Sigmoid colon (tissue), 7 donors: ENCODE data around the gene STAP2. TPM values are rescaled to one million over a fixed set of nuclear protein-coding genes. Genes with fewer than 3 reads are reported as not detected.

Experiments used
- DNase-seq: peaks from one replicate; pipeline ENCODE4 v3.0.0-alpha.2; 2019
- H3K27ac ChIP-seq, 4 donors: fragments of 200-600 bp; sonication (generic); one replicate each; pipeline ENCODE4 v1.5.1; 2016 to 2019; ENCODE audit warnings: mild to moderate bottlenecking in 1 of 4
- H3K27me3 ChIP-seq, 3 donors: fragments of 200-600 bp; sonication (generic); one replicate each; pipeline ENCODE4 v1.5.1; 2019; ENCODE audit warnings: mild to moderate bottlenecking in 1 of 3
- H3K36me3 ChIP-seq, 4 donors: fragments of 200-600 bp; sonication (generic); one replicate each; pipeline ENCODE4 v1.5.1; 2016 to 2019
- H3K4me1 ChIP-seq, 4 donors: fragments of 200-600 bp; sonication (generic); one replicate each; pipeline ENCODE4 v1.5.1; 2017 to 2019
- H3K4me3 ChIP-seq, 4 donors: fragments of 200-600 bp; sonication (generic); one replicate each; pipeline ENCODE4 v1.5.1; 2017 to 2019; ENCODE audit warnings: mild to moderate bottlenecking in 2 of 4, moderate library complexity in 1 of 4
- H3K9me3 ChIP-seq, 4 donors: fragments of 200-600 bp in 3 of 4; sonication (generic) in 3 of 4; one replicate each; pipeline versions ENCODE4 v1.5.1 to v1.6.1; 2013 to 2019
- CTCF ChIP-seq, 4 experiments: fragments of 450-650 bp in 3 of 4; fragments of 200-600 bp in 1 of 4; IDR thresholded peaks; one replicate each; pipeline ENCODE4 v1.5.1; 2016 to 2019; ENCODE audit warnings: antibody characterized with exemption in 4 of 4, mild to moderate bottlenecking in 3 of 4, moderate library complexity in 2 of 4
- EP300 ChIP-seq, 4 donors: sonication (generic); formaldehyde crosslinking; IDR thresholded peaks; one replicate each; pipeline ENCODE4 v1.6.1; 2017; ENCODE audit warnings: antibody characterized with exemption in 4 of 4
- POLR2A ChIP-seq, 2 donors: fragments of 450-650 bp; IDR thresholded peaks; one replicate each; pipeline ENCODE4 v1.6.1; 2016; ENCODE audit warnings: antibody characterized with exemption in 2 of 2, mild to moderate bottlenecking in 2 of 2, moderate library complexity in 2 of 2
- POLR2AphosphoS5 ChIP-seq, 4 donors: sonication (generic); formaldehyde crosslinking; IDR thresholded peaks; one replicate each; pipeline ENCODE4 v1.6.1; 2017; ENCODE audit warnings: antibody characterized with exemption in 4 of 4
- WGBS, 2 donors: extraction: QIAGEN DNeasy Blood & Tissue Kit; methylation state at CpG; one replicate each; pipeline ENCODE4 v1.1.7; 2013; 5-methylcytosine and 5-hydroxymethylcytosine counted together
- intact Hi-C: fragments of 100-400 bp; cut with DNase I; formaldehyde crosslinking; loops from one replicate; pipeline ENCODE4 v1.15.1; 2023
- polyA plus RNA-seq, 3 donors: library from polyadenylated mRNA; stranded (reverse); fragments of 200-250 nt; gene quantifications; one replicate each; pipeline ENCODE4 v1.2.3, GENCODE V29; 2013
- total RNA-seq, 4 donors: library from RNA; depleted of rRNA; stranded (reverse); fragments of >200 nt; gene quantifications; one replicate each; pipeline ENCODE4 v1.1.0, GENCODE V29; 2016
- donor health status: healthy with polysubstance abuse.
- donor health status: Bipolar disorder and iron deficiency.
- donor health status: healthy.

The STAP2 gene
- total and polyA plus RNA-seq, 7 donors = 0.99 to 313 (median 5.5) TPM

DNA sequence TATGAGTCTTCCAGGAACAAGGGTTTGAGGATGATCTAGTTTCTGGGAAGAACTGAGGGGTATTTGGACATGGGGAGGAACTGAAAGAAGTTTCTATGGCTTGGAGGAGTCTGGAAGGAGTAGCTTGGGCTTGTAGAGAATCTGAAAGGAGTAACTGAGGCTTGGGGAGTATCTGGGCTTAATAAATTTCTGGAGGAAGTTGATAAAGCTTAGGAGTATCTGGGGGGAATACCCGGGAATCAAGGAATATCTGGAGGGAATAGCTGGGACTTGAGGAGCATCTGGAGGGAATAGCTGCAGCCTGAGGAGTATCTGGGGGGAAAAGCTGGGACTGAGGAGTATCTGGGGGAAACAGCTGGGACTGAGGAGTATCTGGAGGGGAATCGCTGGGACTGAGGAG, 18.2 kb downstream of the STAP2 start:
- H3K9me3 ChIP-seq = no peaks in the 10 kb centered on the region
- H3K27me3 ChIP-seq = peaks cover 0 to 3% (median 0%) of the 10 kb centered on the region in 3 donors
- WGBS, 2 donors = 94% methylated on average over 2 of the region's 2 CpGs
- DNase-seq = no peak
- no peak overlapping the region for H3K4me3 ChIP-seq
- no peaks in the 10 kb centered on the region for H3K36me3 ChIP-seq
- no peaks in the 10 kb centered on the region for H3K4me1 ChIP-seq
- no peak overlapping the region for H3K27ac ChIP-seq
- no peak for TF ChIP-seq POLR2AphosphoS5 (IDR thresholded peaks at IDR 0.05)
- no peak for TF ChIP-seq POLR2A (IDR thresholded peaks at IDR 0.05)
- no peak for TF ChIP-seq CTCF (IDR thresholded peaks at IDR 0.05)
- TF ChIP-seq EP300 (IDR thresholded peaks at IDR 0.05) = no peak
- intact Hi-C loops = no loop called here

GRCh38 chr19:4319067-4319718, 19.4 kb downstream of the STAP2 start:
- H3K4me3 ChIP-seq = no peak overlapping the region
- DNase-seq = no peak
- no peaks in the 10 kb centered on the region for H3K9me3 ChIP-seq
- no peaks in the 10 kb centered on the region for H3K36me3 ChIP-seq
- H3K4me1 ChIP-seq = no peaks in the 10 kb centered on the region
- WGBS, 2 donors = 96 to 99% methylated on average over 2 of the region's 2 CpGs
- H3K27ac ChIP-seq = no peak overlapping the region
- intact Hi-C loops = no loop called here
- peaks cover 0 to 3% (median 0%) of the 10 kb centered on the region in 3 donors for H3K27me3 ChIP-seq
- TF ChIP-seq CTCF (IDR thresholded peaks at IDR 0.05) (no peak), POLR2AphosphoS5 (IDR thresholded peaks at IDR 0.05) (no peak), EP300 (IDR thresholded peaks at IDR 0.05) (no peak), POLR2A (IDR thresholded peaks at IDR 0.05) (no peak)

DNA sequence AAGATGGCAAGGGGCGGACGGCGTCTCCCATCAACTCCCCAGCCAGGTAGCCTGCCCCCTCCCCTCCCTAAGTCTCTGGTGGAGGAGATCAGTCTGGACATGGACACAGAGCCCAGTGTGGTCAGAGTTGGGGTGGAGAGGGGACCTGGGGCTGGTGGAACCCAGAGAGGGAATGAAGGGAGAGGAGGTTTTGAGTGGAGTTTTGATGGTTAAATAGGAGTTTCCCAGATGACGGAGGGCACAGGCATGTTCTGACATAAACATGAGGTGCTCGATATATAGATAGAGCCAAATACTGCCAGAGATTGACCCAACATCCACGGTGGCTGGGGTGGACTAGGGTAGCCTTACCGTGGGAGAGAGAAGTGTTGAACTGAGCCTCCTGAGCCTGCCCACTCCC, 20.2 kb downstream of the STAP2 start:
- Histone ChIP-seq H3K4me1 (no peaks in the 10 kb centered on the region), H3K27ac (no peak overlapping the region), H3K4me3 (no peak overlapping the region), H3K9me3 (no peaks in the 10 kb centered on the region), H3K36me3 (no peaks in the 10 kb centered on the region), H3K27me3 (peaks cover 0 to 3% (median 0%) of the 10 kb centered on the region in 3 donors)
- intact Hi-C loops = no loop called here
- no peak for DNase-seq
- 95 to 96% methylated on average over 7 of the region's 7 CpGs for WGBS, 2 donors
- TF ChIP-seq CTCF (IDR thresholded peaks at IDR 0.05) (no peak), POLR2A (IDR thresholded peaks at IDR 0.05) (no peak)

DNA sequence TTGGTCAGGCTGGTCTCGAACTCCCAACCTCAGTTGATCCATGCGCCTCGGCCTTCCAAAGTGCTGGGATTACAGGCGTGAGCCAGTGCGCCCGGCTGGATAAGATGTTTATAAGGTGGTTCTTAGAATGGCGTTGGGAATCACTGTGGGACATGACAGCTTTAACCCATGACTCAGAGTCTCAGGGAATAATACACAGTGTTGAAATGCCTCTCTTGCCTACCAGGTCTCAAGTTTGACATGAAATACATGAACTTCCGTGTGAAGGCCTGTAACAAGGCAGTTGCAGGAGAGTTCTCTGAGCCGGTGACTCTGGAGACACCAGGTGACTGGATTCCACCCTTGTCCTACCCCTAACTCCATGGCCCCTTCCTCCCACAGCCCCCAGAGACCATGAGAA, 21.7 kb downstream of the STAP2 start:
- H3K9me3 ChIP-seq = no peaks in the 10 kb centered on the region
- 88 to 92% methylated on average over 9 of the region's 9 CpGs for WGBS, 2 donors
- H3K27me3 ChIP-seq = peaks cover 0 to 3% (median 0%) of the 10 kb centered on the region in 3 donors
- no peak overlapping the region for H3K27ac ChIP-seq
- DNase-seq = no peak
- no peaks in the 10 kb centered on the region for H3K4me1 ChIP-seq
- TF ChIP-seq CTCF (IDR thresholded peaks at IDR 0.05) (no peak), POLR2AphosphoS5 (IDR thresholded peaks at IDR 0.05) (no peak), EP300 (IDR thresholded peaks at IDR 0.05) (no peak), POLR2A (IDR thresholded peaks at IDR 0.05) (no peak)
- no peaks in the 10 kb centered on the region for H3K36me3 ChIP-seq
- H3K4me3 ChIP-seq = no peak overlapping the region
- intact Hi-C loops = no loop called here
